ENCODE measurements around the gene TTPAL.

TTPAL gene

DNA sequence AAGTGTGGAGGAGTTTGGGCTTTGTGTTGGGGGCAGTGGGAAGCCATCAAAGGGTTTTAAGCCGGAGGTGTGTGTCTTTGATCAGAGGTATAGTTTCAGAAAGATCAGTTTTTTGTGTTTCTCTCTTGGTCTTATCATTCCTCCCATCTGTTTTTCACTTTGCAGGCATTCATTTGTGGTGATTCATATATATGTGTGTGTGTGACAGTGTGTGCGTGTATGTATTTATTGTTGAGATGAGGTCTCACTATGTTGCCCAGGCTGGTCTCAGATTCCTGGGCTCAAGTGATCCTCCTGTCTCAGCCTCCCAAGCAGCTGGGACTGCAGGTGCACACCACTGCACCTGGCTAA, 57.3 kb downstream of the TTPAL start:
- TF ChIP-seq CTCF (conservative IDR thresholded peaks at IDR 0.05) (no peak), ZFX (IDR thresholded peaks at IDR 0.05) (no peak)
- no peak overlapping the region for H3K27ac ChIP-seq

GRCh38 chr20:44533928-44534327, 58.3 kb downstream of the TTPAL start:
- H3K27ac ChIP-seq = no peak overlapping the region
- TF ChIP-seq CTCF (conservative IDR thresholded peaks at IDR 0.05) (no peak), ZFX (IDR thresholded peaks at IDR 0.05) (no peak)

DNA sequence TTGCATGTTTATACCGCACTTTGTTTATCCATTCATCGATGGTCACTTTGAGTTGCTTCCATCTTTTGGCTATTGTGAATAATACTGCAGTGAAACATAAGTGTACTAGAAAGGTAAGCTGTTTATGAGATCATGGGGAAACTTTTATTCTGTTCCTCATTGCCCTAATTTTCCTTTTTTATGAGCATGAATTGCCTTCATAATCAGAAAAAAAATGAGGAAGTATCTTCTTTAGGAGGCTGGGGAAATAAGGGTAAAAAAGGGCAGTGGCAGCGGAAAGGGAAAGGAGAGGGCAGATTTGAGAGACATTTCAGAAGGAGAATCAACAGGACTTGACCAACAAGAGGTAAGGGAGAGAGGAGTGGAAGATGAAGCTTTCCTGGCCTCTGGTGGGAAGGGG, 60.5 kb downstream of the TTPAL start:
- no peak overlapping the region for H3K27ac ChIP-seq
- TF ChIP-seq CTCF (conservative IDR thresholded peaks at IDR 0.05) = no peak
- no peak for TF ChIP-seq ZFX (IDR thresholded peaks at IDR 0.05)

DNA sequence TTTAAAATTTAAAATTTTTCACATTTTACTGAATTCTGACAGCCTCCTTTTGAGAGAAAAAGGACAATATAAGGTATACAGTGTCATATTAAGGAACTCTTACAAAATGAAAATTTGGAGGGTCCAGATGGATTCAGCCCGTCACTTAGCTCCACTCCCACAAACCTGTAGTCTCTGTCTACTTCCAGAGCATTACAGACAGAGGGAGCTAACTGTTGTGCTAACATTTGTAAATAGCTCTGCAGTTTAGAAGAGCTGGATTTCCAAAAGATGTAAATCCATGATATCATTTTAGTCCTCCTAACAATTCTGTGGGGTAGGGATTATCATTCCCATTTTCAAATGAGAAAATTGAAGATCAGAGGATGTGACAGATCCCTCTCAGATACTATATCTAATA, 62.3 kb downstream of the TTPAL start:
- TF ChIP-seq ZFX (IDR thresholded peaks at IDR 0.05) (no peak), CTCF (conservative IDR thresholded peaks at IDR 0.05) (no peak)
- no peak overlapping the region for H3K27ac ChIP-seq

- TF ChIP-seq CTCF (conservative IDR thresholded peaks at IDR 0.05) (no peak), ZFX (IDR thresholded peaks at IDR 0.05) (no peak)
- no peak overlapping the region for H3K27ac ChIP-seq
Observed at GRCh38 chr20:44540834-44541233, 65.2 kb downstream of the TTPAL start.

GRCh38 chr20:44541992-44542391, 66.3 kb downstream of the TTPAL start:
- TF ChIP-seq ZFX (IDR thresholded peaks at IDR 0.05) (no peak), CTCF (conservative IDR thresholded peaks at IDR 0.05) (no peak)
- H3K27ac ChIP-seq = no peak overlapping the region

DNA sequence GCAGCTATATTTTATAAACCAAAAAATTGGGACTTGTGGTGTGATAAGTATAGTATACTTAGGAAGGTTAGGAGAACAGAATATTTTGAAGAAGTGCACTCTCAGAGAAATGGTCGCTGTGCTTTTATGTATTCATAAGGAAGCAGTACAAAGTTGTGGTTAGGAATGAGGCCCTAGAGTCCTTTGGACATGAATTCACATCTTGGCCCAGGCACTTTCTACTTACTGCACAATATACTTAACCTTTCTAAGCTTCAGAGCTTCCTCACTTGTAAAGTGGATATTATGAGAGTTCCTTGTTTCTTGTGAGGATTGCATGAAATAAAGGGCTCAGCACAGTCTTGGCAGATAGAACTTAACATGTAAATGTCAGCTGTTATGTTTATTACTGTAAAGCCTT, 67.2 kb downstream of the TTPAL start:
- no peak overlapping the region for H3K27ac ChIP-seq
- TF ChIP-seq ZFX (IDR thresholded peaks at IDR 0.05) (no peak), CTCF (conservative IDR thresholded peaks at IDR 0.05) (no peak)
